ENCODE results near the gene ADRB1.

The ADRB1 gene

GRCh38 chr10:114057855-114058254 lies 14.2 kb downstream of the ADRB1 start:
- no peak for DNase-seq (ENCODE audit: low spot score)

GRCh38 chr10:114058297-114058696 lies 14.6 kb downstream of the ADRB1 start:
- DNase-seq (ENCODE audit: low spot score), result no peak

GRCh38 chr10:114059561-114059960 lies 15.9 kb downstream of the ADRB1 start:
- DNase-seq (ENCODE audit: low spot score), result no peak

GRCh38 chr10:114060456-114060855 lies 16.8 kb downstream of the ADRB1 start:
- no peak for DNase-seq (ENCODE audit: low spot score)

- no peak for DNase-seq (ENCODE audit: low spot score)
Measured at GRCh38 chr10:114061148-114061547, 17.5 kb downstream of the ADRB1 start.

GRCh38 chr10:114061789-114062188 lies 18.1 kb downstream of the ADRB1 start:
- DNase-seq (ENCODE audit: low spot score), result no peak

- no peak for DNase-seq (ENCODE audit: low spot score)
Measured at GRCh38 chr10:114064151-114065048, 20.7 kb downstream of the ADRB1 start.

- DNase-seq (ENCODE audit: low spot score), result no peak
Measured at GRCh38 chr10:114065049-114065435, 21.4 kb downstream of the ADRB1 start.

GRCh38 chr10:114068054-114068707 lies 24.5 kb downstream of the ADRB1 start:
- no peak for DNase-seq (ENCODE audit: low spot score)

- DNase-seq (ENCODE audit: low spot score), result no peak
Measured at GRCh38 chr10:114070710-114071109, 27.0 kb downstream of the ADRB1 start.

GRCh38 chr10:114071178-114071577 lies 27.5 kb downstream of the ADRB1 start:
- DNase-seq (ENCODE audit: low spot score), result no peak

- DNase-seq (ENCODE audit: low spot score), result no peak
Measured at GRCh38 chr10:114073395-114074186, 29.9 kb downstream of the ADRB1 start.

GRCh38 chr10:114075093-114075492 lies 31.4 kb downstream of the ADRB1 start:
- no peak for DNase-seq (ENCODE audit: low spot score)

- DNase-seq (ENCODE audit: low spot score), result no peak
Measured at GRCh38 chr10:114077347-114077746, 33.7 kb downstream of the ADRB1 start.

GRCh38 chr10:114077815-114078219 lies 34.2 kb downstream of the ADRB1 start:
- DNase-seq (ENCODE audit: low spot score), result no peak

- DNase-seq (ENCODE audit: low spot score), result no peak
Measured at GRCh38 chr10:114078346-114078745, 34.7 kb downstream of the ADRB1 start.

- no peak for DNase-seq (ENCODE audit: low spot score)
Measured at GRCh38 chr10:114079421-114079820, 35.8 kb downstream of the ADRB1 start.

GRCh38 chr10:114081911-114082583 lies 38.4 kb downstream of the ADRB1 start:
- no peak for DNase-seq (ENCODE audit: low spot score)

- DNase-seq (ENCODE audit: low spot score), result no peak
Measured at GRCh38 chr10:114083040-114083439, 39.4 kb downstream of the ADRB1 start.

GRCh38 chr10:114084215-114084614 lies 40.5 kb downstream of the ADRB1 start:
- DNase-seq (ENCODE audit: low spot score), result no peak

GRCh38 chr10:114087255-114087654 lies 43.6 kb downstream of the ADRB1 start:
- DNase-seq (ENCODE audit: low spot score), result no peak

- no peak for DNase-seq (ENCODE audit: low spot score)
Measured at GRCh38 chr10:114087655-114088054, 44.0 kb downstream of the ADRB1 start.

Measured in HuH-7 (cell line).